Measurements from ENCODE around the gene SLC49A3. TPM values are rescaled to one million over a fixed set of nuclear protein-coding genes. Genes with fewer than 3 reads are reported as not detected.
"Not testable (repeated sequence)": the region's sequence is repeated elsewhere in the genome, so short reads cannot be mapped to it uniquely, and the experiment has no call there.

The SLC49A3 gene
- total and polyA plus RNA-seq, 10 donors, result 5.6 to 28.8 (median 17.0) TPM

DNA sequence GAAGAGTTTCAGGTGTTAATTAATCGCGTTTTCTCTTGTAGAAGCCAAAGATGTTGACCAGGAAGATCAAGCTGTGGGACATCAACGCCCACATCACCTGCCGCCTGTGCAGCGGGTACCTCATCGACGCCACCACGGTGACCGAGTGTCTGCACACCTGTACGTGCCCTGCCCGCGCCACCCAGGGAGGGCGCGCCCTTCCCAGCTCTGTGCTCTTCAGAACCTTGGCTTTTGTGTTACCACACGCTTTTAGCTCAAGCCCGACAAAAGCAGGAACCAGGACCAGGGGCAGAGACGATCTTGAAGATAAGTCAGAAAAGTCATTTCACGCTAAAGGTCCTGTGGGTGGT, 44.7 kb upstream of the SLC49A3 start:
- TF ChIP-seq POLR2AphosphoS5 (IDR thresholded peaks at IDR 0.05), result no peak
- Histone ChIP-seq H3K4me1 (peaks cover 0 to 1% (median 0%) of the 10 kb centered on the region in 6 donors), H3K4me3 (no peak overlapping the region), H3K27me3 (replicated peaks in 1 of 7) (no peaks in the 10 kb centered on the region), H3K27ac (no peak overlapping the region), H3K36me3 (peaks cover 2 to 93% (median 71%) of the 10 kb centered on the region in 6 donors), H3K9me3 (no peaks in the 10 kb centered on the region)
- intact Hi-C loops (cut with DNase I; ENCODE audit: low total_unique reads), result no loop called here
- DNase-seq, result no peak
- 93 to 97% (median 95%) methylated on average over 16 to 18 of the region's 18 CpGs for WGBS, 5 donors

DNA sequence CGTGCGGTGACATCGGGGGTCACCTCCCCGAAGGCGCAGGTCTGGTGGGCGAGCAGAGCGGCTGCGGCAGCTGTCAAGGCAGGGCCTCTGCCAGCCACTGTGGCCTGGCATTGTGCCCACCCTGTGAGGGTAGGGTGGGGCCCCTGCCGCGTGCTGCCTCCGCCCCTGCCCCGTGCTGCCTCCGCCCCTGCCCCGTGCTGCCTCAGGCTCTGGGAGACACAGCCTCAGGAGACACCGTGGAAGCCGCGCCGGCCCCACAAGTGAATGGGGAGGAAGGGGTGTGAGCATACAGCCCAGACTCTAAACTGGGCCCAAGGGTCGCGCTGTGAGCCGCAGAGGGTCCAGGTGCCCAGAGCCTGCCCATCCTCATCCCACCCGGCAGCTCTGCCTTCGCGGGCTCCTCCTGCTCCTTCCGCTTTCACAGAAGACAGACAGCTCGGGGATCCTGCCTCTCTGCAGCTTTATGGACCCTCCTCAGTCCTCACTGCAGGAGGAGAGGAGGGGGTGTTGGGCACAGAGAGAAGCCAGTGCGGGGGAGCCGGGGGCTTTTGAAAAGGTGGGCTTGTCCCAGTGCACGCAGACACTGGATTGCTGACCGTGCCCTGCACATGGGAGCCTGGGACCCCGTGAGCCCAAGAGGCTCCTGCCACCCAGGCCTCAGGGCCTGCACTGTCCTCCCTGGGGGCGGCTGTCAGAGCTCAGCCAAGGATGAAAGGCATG, 44.1 kb upstream of the SLC49A3 start:
- Histone ChIP-seq H3K4me3 (no peak overlapping the region), H3K27ac (no peak overlapping the region), H3K9me3 (no peaks in the 10 kb centered on the region), H3K36me3 (peaks cover 2 to 93% (median 67%) of the 10 kb centered on the region in 6 donors), H3K4me1 (peaks cover 0 to 4% (median 0%) of the 10 kb centered on the region in 6 donors), H3K27me3 (replicated peaks in 1 of 7) (no peaks in the 10 kb centered on the region)
- WGBS, 5 donors, result 83 to 91% (median 89%) methylated on average over 24 to 32 of the region's 32 CpGs
- DNase-seq, result no peak
- intact Hi-C loops (cut with DNase I; ENCODE audit: low total_unique reads), result no loop called here
- TF ChIP-seq POLR2AphosphoS5 (IDR thresholded peaks at IDR 0.05), result peak in 1 of 3 donors; percentile 29
- TF ChIP-seq, protein P1, sequence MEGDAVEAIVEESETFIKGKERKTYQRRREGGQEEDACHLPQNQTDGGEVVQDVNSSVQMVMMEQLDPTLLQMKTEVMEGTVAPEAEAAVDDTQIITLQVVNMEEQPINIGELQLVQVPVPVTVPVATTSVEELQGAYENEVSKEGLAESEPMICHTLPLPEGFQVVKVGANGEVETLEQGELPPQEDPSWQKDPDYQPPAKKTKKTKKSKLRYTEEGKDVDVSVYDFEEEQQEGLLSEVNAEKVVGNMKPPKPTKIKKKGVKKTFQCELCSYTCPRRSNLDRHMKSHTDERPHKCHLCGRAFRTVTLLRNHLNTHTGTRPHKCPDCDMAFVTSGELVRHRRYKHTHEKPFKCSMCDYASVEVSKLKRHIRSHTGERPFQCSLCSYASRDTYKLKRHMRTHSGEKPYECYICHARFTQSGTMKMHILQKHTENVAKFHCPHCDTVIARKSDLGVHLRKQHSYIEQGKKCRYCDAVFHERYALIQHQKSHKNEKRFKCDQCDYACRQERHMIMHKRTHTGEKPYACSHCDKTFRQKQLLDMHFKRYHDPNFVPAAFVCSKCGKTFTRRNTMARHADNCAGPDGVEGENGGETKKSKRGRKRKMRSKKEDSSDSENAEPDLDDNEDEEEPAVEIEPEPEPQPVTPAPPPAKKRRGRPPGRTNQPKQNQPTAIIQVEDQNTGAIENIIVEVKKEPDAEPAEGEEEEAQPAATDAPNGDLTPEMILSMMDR (IDR thresholded peaks at IDR 0.05 in 8 of 11, conservative IDR thresholded peaks at IDR 0.05 in 3 of 11), result no peak

DNA sequence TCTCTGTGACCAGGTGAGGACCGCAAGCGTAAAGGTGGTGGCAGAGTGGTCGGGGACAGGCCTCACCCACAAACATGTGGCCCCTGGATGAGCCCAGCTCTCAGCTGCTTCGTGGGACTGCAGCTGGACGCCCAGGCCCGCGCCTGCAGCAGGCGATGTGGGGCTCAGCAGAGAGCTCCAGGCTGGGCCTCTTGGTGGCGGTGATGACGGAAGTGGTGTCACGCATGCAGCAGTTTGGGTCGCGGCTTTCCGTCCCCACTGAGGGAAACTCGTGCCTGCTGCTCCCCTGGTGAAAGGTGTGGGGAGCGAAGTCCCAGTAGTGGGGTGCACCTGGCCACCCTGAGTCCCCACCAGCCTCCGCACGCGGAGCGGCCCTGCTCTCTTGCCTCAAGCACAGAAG, 43.5 kb upstream of the SLC49A3 start:
- no peak overlapping the region for H3K27ac ChIP-seq
- H3K27me3 ChIP-seq (replicated peaks in 1 of 7), result no peaks in the 10 kb centered on the region
- WGBS, 5 donors, result 83 to 96% (median 94%) methylated on average over 11 to 20 of the region's 20 CpGs
- peaks cover 0 to 10% (median 0%) of the 10 kb centered on the region in 6 donors for H3K4me1 ChIP-seq
- TF ChIP-seq, protein P1 (IDR thresholded peaks at IDR 0.05 in 8 of 11, conservative IDR thresholded peaks at IDR 0.05 in 3 of 11), result no peak
- TF ChIP-seq POLR2A (IDR thresholded peaks at IDR 0.05) (no peak), POLR2AphosphoS5 (IDR thresholded peaks at IDR 0.05) (no peak)
- peaks cover 0 to 88% (median 61%) of the 10 kb centered on the region in 6 donors for H3K36me3 ChIP-seq
- intact Hi-C loops (cut with DNase I; ENCODE audit: low total_unique reads), result no loop called here
- no peak for DNase-seq
- no peak overlapping the region for H3K4me3 ChIP-seq
- H3K9me3 ChIP-seq, result no peaks in the 10 kb centered on the region

DNA sequence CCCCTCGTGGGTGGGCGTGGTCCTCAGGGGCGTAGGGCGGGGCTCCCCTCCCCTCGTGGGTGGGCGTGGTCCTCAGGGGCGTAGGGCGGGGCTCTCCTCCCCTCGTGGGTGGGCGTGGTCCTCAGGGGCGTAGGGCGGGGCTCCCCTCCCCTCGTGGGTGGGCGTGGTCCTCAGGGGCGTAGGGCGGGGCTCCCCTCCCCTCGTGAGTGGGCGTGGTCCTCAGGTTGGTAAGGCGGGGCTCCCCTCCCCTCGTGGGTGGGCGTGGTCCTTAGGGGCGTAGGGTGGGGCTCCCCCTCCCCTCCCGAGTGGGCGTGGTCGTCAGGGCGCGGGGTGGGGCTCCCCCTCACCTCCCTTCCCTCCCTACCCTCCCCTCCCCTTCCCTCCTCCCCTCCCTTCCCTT, 43.0 kb upstream of the SLC49A3 start:
- Histone ChIP-seq H3K36me3 (peaks cover 0 to 82% (median 57%) of the 10 kb centered on the region in 6 donors), H3K4me1 (peaks cover 0 to 15% (median under 1%) of the 10 kb centered on the region in 6 donors)
- H3K27ac ChIP-seq; H3K9me3 ChIP-seq; H3K4me3 ChIP-seq; H3K27me3 ChIP-seq (replicated peaks in 1 of 7); intact Hi-C loops (cut with DNase I; ENCODE audit: low total_unique reads); DNase-seq: not testable (repeated sequence)
- 68 to 88% (median 81%) methylated on average over 5 to 26 of the region's 27 CpGs for WGBS, 5 donors

DNA sequence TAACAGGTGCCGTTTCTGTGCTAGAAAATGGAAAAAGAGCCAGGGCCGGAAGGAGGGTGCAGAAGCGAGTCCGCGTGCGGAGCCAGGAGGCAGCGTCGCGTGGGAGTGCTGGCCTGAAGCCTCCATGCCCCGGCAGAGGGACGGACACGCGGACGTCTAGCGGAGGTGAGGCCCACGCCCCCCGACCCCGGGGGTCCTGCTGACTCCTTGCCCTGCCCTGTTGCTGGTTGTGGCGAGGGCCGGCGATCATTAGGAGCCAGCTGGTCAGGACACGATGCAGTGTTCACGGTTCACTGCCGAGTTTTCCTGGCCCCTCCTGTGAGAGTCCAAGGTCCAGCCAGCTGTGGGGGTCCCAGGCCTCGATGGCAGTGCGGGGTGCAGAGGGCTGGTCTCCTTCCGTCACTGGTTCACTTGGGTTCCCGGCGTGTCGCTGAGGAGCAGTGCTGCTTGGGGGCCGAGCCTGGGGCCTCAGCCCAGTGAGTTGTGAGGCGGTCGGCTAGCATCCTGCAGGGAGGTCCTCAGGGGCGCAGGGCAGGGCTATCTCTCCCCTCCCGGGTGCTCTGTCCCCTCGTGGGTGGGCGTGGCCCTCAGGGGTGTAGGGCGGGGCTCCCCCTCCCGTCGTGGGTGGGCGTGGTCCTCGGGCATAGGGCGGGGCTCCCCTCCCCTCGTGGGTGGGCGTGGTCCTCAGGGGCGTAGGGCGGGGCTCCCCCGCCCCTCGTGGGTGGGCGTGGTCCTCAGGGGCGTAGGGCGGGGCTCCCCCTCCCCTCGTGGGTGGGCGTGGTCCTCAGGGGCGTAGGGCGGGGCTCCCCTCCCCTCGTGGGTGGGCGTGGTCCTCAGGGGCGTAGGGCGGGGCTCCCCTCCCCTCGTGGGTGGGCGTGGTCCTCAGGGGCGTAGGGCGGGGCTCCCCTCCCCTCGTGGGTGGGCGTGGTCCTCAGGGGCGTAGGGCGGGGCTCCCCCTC, 42.3 kb upstream of the SLC49A3 start:
- not testable (repeated sequence) for DNase-seq

More for the DNA sequence above, 42.3 kb upstream of the SLC49A3 start:
- H3K9me3 ChIP-seq; H3K4me3 ChIP-seq; H3K27ac ChIP-seq; H3K27me3 ChIP-seq (replicated peaks in 1 of 7); intact Hi-C loops (cut with DNase I; ENCODE audit: low total_unique reads): not testable (repeated sequence)
- peaks cover 0 to 22% (median 5%) of the 10 kb centered on the region in 6 donors for H3K4me1 ChIP-seq
- WGBS, 5 donors, result 92 to 97% (median 96%) methylated on average over 18 to 54 of the region's 68 CpGs
- peaks cover 0 to 75% (median 54%) of the 10 kb centered on the region in 6 donors for H3K36me3 ChIP-seq
- TF ChIP-seq POLR2AphosphoS5 (IDR thresholded peaks at IDR 0.05), result peak in 1 of 3 donors; percentile 35
